ENCODE measurements around the gene BZW2.

GRCh38 chr7:16648551-16648950 lies 2.6 kb downstream of the BZW2 start:
- TF ChIP-seq CTCF (conservative IDR thresholded peaks at IDR 0.05) (no peak), ZFX (IDR thresholded peaks at IDR 0.05) (no peak)
